ENCODE results near the gene FLNB.

Gene FLNB

DNA sequence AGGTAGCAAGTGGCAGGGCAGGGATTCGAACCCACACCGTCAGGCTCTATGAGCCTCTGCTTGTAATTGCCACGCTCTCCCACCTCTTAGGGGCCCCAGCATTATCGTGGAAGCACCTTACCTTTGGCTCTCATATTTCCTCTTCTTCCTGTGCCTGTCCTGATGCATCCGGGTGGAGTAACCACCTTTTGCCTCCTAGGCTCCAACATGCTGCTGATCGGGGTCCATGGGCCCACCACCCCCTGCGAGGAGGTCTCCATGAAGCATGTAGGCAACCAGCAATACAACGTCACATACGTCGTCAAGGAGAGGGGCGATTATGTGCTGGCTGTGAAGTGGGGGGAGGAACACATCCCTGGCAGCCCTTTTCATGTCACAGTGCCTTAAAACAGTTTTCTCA is 162.2 kb downstream of the FLNB start:
- TF ChIP-seq TAF1 (IDR thresholded peaks at IDR 0.05; ENCODE audit: low read depth) (no peak), FOXM1 (IDR thresholded peaks at IDR 0.05; ENCODE audit: borderline replicate concordance, low read depth) (no peak), RAD21 (IDR thresholded peaks at IDR 0.05; ENCODE audit: low read depth) (no peak), CEBPB (IDR thresholded peaks at IDR 0.05) (no peak), TCF12 (IDR thresholded peaks at IDR 0.05; ENCODE audit: low read depth) (no peak), YY1 (IDR thresholded peaks at IDR 0.05; ENCODE audit: low read depth) (no peak)

DNA sequence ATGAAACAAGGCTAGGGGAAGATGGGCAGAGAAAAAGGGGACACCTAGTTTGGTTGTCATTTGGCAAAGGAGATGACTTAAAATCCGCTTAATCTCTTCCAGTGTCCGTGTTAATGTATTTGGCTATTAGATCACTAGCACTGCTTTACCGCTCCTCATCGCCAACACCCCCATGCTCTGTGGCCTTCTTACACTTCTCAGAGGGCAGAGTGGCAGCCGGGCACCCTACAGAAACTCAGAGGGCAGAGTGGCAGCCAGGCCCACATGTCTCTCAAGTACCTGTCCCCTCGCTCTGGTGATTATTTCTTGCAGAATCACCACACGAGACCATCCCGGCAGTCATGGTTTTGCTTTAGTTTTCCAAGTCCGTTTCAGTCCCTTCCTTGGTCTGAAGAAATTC is 162.9 kb downstream of the FLNB start:
- TF ChIP-seq EP300 (IDR thresholded peaks at IDR 0.05; ENCODE audit: borderline replicate concordance) (no peak), CEBPB (IDR thresholded peaks at IDR 0.05) (no peak), CREB1 (IDR thresholded peaks at IDR 0.05; ENCODE audit: low read depth) (no peak), ZBTB7A (IDR thresholded peaks at IDR 0.05; ENCODE audit: low read depth) (no peak), EGR1 (IDR thresholded peaks at IDR 0.05) (no peak), RAD21 (IDR thresholded peaks at IDR 0.05; ENCODE audit: low read depth) (no peak), TCF12 (IDR thresholded peaks at IDR 0.05; ENCODE audit: low read depth) (no peak), REST (IDR thresholded peaks at IDR 0.05; ENCODE audit: low read depth) (no peak), USF1 (IDR thresholded peaks at IDR 0.05) (no peak), NFIC (IDR thresholded peaks at IDR 0.05) (no peak), FOXM1 (IDR thresholded peaks at IDR 0.05; ENCODE audit: borderline replicate concordance, low read depth) (no peak), TEAD4 (IDR thresholded peaks at IDR 0.05) (no peak), TAF1 (IDR thresholded peaks at IDR 0.05; ENCODE audit: low read depth) (no peak), YY1 (IDR thresholded peaks at IDR 0.05; ENCODE audit: low read depth) (no peak)
- TF ChIP-seq, protein P1, sequence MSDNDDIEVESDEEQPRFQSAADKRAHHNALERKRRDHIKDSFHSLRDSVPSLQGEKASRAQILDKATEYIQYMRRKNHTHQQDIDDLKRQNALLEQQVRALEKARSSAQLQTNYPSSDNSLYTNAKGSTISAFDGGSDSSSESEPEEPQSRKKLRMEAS (IDR thresholded peaks at IDR 0.05), result no peak

GRCh38 chr3:58173029-58173668 is 164.9 kb downstream of the FLNB start:
- TF ChIP-seq, protein P1 (IDR thresholded peaks at IDR 0.05), result no peak
- TF ChIP-seq NFIC (IDR thresholded peaks at IDR 0.05) (no peak), CEBPB (IDR thresholded peaks at IDR 0.05) (no peak), EP300 (IDR thresholded peaks at IDR 0.05; ENCODE audit: borderline replicate concordance) (no peak), REST (IDR thresholded peaks at IDR 0.05; ENCODE audit: low read depth) (no peak), RAD21 (IDR thresholded peaks at IDR 0.05; ENCODE audit: low read depth) (no peak), CREB1 (IDR thresholded peaks at IDR 0.05; ENCODE audit: low read depth) (no peak), USF1 (IDR thresholded peaks at IDR 0.05) (no peak), TAF1 (IDR thresholded peaks at IDR 0.05; ENCODE audit: low read depth) (no peak), ZBTB7A (IDR thresholded peaks at IDR 0.05; ENCODE audit: low read depth) (no peak)

- no peak for TF ChIP-seq ZBTB7A (IDR thresholded peaks at IDR 0.05; ENCODE audit: low read depth)
- no peak for TF ChIP-seq TCF12 (IDR thresholded peaks at IDR 0.05; ENCODE audit: low read depth)
- TF ChIP-seq REST (IDR thresholded peaks at IDR 0.05; ENCODE audit: low read depth), result no peak
- no peak for TF ChIP-seq CREB1 (IDR thresholded peaks at IDR 0.05; ENCODE audit: low read depth)
- no peak for TF ChIP-seq TEAD4 (IDR thresholded peaks at IDR 0.05)
- no peak for TF ChIP-seq FOXM1 (IDR thresholded peaks at IDR 0.05; ENCODE audit: borderline replicate concordance, low read depth)
- no peak for TF ChIP-seq EGR1 (IDR thresholded peaks at IDR 0.05)
- TF ChIP-seq NFIC (IDR thresholded peaks at IDR 0.05), result peak; percentile 59; the same call in 1 of the 2 replicates
- TF ChIP-seq, protein P1 (IDR thresholded peaks at IDR 0.05), result no peak
- TF ChIP-seq YY1 (IDR thresholded peaks at IDR 0.05; ENCODE audit: low read depth), result no peak
- TF ChIP-seq EP300 (IDR thresholded peaks at IDR 0.05; ENCODE audit: borderline replicate concordance), result no peak
- TF ChIP-seq TAF1 (IDR thresholded peaks at IDR 0.05; ENCODE audit: low read depth), result no peak
- peak; percentile 65 for TF ChIP-seq RAD21 (IDR thresholded peaks at IDR 0.05; ENCODE audit: low read depth)
- no peak for TF ChIP-seq CEBPB (IDR thresholded peaks at IDR 0.05)
- no peak for TF ChIP-seq USF1 (IDR thresholded peaks at IDR 0.05)
Observed at GRCh38 chr3:58173669-58174398, 165.6 kb downstream of the FLNB start.

Data from Ishikawa (cell line).